ENCODE measurements around the gene DCPS. TPM values are rescaled to one million over a fixed set of nuclear protein-coding genes. Genes with fewer than 3 reads are reported as not detected.
A peak's percentile ranks its signal among the peaks of the same experiment; 100 is the strongest.
"Not testable (repeated sequence)": the region's sequence is repeated elsewhere in the genome, so short reads cannot be mapped to it uniquely, and the experiment has no call there.

DCPS gene
- total RNA-seq, 1 donor from 2014 or later = 14.5 TPM

DNA sequence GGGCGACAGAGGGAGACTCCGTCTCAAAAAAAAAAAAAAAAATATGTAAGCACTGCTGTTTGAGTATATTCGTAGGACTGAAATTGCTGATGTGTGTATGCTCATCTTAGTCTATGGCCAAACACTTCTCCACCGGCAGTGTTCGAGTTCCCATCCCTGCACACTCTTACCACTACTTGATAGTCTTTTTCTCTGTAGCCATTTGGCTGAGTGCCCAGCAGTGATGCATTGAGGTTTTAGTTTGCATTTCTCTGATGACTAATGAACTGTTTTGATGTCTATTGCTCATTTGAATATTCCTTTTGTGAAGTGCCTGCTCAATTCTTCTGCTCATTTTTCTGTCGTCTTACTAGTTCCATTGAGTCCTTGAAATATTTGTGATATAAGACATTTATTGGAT is 19.0 kb upstream of the DCPS start:
- DNase-seq (ENCODE audit: low spot score) = no peak
- ATAC-seq = no peak

- DNase-seq (ENCODE audit: low spot score) = no peak
- ATAC-seq = no peak
Observed at GRCh38 chr11:126288237-126288636, 15.6 kb upstream of the DCPS start.

- ATAC-seq (no peak), DNase-seq (ENCODE audit: low spot score) (no peak)
Observed at GRCh38 chr11:126290887-126291286, 13.0 kb upstream of the DCPS start.

- ATAC-seq (no peak), DNase-seq (ENCODE audit: low spot score) (no peak)
Observed at GRCh38 chr11:126293726-126294125, 10.1 kb upstream of the DCPS start.

GRCh38 chr11:126297004-126297403 is 6.9 kb upstream of the DCPS start:
- no peak for ATAC-seq

DNA sequence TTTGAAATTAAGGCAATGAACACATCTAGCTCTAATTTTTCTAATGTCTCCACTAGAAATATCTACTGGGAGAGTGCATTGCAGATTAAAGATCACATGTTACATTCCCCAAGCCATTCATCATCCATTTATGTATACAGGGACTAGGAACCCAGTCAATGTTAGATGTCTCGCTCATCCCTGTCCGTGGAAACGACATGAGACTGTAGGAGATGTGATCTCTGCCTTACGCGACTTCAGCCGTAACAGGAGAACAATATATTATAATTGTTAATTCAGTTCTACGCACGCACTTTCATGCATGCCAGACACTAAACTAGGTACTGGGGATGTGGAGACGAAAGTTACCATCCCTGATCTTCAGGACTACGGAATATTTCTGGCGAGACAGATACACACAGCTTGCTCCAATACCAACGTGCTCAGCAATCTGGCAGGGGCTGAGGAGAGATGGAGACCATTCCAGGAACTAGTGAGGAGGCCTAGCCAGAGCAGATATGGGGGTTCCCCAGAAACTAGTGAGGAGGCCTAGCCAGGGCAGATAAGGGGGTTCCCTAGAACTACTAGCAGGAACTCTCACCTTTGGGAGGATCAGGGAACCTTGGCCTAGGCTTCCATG is 706 bp downstream of the DCPS start:
- ATAC-seq (no peak), DNase-seq (ENCODE audit: low spot score) (no peak)

More at GRCh38 chr11:126297004-126297403, 6.9 kb upstream of the DCPS start:
- no peak for DNase-seq (ENCODE audit: low spot score)

DNA sequence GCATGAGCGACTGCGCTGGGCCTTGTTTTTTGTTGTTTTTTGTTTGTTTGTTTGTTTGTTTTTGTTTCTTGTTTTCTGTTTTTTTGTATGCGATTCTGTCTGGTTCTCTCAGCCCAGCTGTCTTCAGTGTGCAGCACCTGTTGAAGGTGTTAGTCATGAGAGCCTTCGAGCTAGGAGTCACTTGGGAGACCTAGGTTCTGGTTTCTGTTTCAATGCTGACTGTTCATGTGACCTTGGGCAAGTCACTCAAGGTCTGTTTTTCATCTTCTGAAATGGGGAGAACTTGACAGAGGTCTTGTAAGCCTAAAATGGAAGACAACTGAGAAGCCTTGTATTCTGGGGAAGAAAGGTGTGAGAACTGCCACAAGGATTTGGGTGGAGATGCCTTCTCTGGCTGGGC is 1.8 kb downstream of the DCPS start:
- DNase-seq (ENCODE audit: low spot score) (no peak), ATAC-seq (no peak)

DNA sequence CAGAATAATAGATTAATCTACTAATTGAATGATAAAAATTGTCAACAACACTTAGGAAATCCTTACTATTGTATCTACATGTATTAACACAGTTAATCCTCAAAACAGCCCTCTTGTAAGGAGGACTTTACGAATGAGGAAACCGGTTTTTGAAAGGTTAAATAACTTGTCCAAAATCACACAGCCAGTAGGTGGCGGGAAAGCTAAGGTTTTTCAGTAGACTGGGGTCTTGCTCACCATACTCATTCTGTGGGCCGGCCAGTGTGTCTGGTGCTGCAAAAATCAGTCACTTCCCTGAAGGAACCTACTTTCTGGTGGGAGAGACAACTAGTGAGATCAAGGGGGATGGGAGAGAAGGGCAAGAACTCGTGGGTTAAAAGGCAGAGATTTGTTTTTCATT is 3.8 kb downstream of the DCPS start:
- no peak for ATAC-seq
- no peak for DNase-seq (ENCODE audit: low spot score)

- no peak for ATAC-seq
- DNase-seq (ENCODE audit: low spot score) = no peak
Observed at GRCh38 chr11:126308271-126308671, 4.4 kb downstream of the DCPS start.

- ATAC-seq; DNase-seq (ENCODE audit: low spot score): not testable (repeated sequence)
Observed at GRCh38 chr11:126308771-126309170, 4.9 kb downstream of the DCPS start.

- DNase-seq (ENCODE audit: low spot score) (peak; percentile 74), ATAC-seq (peak; percentile 98)
Observed at GRCh38 chr11:126310200-126310991, 6.5 kb downstream of the DCPS start.

DNA sequence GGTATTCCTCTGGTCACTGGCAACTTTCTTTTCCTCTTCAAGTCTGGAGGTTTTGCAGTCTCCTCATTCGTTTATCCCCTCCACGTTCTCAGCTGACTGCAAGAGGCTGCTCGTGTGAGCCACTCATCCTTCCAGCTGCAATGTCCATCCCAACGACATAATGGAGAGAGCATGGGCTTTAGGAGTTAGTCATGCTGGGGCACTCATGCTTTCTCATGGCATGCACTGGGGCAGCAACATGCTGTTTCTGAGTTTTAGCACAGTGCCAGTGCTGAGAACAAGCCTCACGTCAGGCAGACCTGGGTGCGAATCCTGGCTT is 7.1 kb downstream of the DCPS start:
- ATAC-seq = no peak
- no peak for DNase-seq (ENCODE audit: low spot score)

GRCh38 chr11:126311401-126312291 is 7.8 kb downstream of the DCPS start:
- DNase-seq (ENCODE audit: low spot score) (no peak), ATAC-seq (no peak)

DNA sequence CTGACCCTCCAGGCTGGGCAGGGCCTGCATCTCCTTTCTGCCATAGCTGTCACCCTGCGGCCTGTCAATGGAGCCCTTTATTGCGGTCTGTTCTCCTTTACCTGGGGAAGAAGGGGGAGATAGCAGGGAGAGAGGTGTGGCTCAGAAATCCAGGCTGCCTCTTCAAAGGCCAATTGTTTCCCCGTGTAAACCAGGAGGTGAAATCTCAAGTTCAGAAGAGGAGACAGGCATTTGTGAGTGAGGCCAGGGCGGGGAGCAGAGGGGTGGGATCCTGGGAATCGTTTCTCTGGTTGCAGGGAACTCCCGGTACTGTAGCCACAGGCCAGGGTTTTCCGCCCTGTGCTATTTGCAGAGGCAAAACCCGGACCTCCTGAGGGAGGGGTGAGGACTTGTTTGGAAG is 9.1 kb downstream of the DCPS start:
- no peak for DNase-seq (ENCODE audit: low spot score)
- no peak for ATAC-seq

DNA sequence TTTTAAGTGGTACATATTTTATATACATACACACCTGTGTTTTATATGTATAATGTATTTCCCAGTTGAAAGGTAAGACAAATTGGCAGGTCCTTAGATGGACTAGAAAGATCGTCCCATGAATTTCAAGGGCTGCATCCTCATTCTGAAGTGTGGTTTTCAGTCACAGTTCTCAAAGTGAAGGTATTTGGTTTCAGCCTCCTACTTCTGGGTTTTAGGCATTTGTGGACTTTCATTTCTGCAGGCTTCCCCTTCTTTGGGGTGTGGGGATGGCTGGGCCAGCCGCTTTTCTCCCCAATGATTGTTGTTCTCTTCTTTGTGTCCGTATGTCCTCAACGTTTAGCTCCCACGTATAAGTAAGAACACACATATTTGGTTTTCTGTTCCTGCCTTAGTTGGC is 10.0 kb downstream of the DCPS start:
- no peak for ATAC-seq
- DNase-seq (ENCODE audit: low spot score) = no peak

- ATAC-seq = no peak
- DNase-seq (ENCODE audit: low spot score) = no peak
Observed at GRCh38 chr11:126317432-126317755, 13.5 kb downstream of the DCPS start.

GRCh38 chr11:126317756-126318573 is 14.1 kb downstream of the DCPS start:
- ATAC-seq = peak; percentile 66
- DNase-seq (ENCODE audit: low spot score) = no peak

DNA sequence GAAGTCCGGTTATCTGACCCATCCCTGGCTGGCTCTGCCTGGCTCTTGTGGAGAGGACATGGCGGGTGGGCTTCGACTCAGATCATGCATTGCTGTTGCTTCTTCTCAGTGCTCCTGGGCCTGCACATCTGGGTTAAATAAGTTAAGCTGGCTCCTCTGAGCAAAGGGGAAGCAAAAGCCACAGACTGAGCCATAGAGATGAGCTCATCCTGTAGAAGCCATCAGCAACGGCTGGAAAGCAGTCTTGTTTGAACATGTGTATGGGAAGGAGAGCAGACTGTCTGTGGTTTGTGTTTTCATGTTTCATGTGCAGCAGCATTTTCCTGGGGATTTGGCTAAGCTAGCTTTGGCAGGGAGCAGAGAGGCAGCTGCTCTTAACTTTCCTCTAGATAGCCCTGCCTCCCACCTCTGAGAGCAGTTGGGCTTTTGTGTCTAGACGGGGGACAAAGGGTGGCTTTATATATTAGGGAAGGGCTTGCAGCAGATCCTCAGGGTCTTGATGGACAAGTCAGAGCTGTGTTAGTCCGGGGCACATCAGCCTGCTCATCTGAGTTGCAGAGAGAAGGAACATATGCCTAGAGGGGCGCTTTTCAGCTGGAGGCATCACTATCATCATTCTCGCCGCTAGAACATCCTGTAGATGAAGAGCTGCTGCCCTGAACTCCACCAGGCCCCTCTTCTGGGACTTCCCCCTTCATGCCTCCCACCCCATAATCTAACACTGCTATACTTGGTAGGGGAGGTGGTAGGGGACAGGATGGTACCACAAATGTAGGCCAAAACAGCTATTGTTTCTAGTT is 14.9 kb downstream of the DCPS start:
- DNase-seq (ENCODE audit: low spot score) = no peak
- peak; percentile 20 for ATAC-seq

GRCh38 chr11:126319374-126319740 is 15.5 kb downstream of the DCPS start:
- DNase-seq (ENCODE audit: low spot score) = no peak
- no peak for ATAC-seq

DNA sequence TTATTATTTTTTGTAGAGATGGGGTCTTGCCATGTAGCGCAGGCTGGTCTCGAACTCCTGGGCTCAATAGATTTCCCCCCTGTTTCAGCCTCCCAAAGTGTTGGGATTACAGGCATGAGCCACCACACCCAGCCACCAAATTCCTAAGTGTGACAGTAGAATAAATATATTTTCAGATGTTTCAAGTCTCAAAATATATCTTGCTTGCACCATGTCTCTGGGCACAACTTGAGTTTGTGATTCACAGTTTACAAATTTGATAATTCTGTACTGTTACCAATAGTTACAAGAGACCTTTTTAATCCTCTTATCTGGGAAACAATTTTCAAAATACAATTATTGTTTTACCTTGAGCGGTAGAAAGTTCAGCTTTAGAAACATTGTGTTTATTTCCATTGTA is 19.1 kb downstream of the DCPS start:
- no peak for ATAC-seq
- DNase-seq (ENCODE audit: low spot score) = no peak
